IPS-11a (cell line): ENCODE results near the gene ATP9B.

Source experiments
- H3K4me3 ChIP-seq: one replicate; pipeline ENCODE4 v1.5.1; 2013; ENCODE audit warnings: low read depth, low read length, control low read depth

Gene ATP9B

DNA sequence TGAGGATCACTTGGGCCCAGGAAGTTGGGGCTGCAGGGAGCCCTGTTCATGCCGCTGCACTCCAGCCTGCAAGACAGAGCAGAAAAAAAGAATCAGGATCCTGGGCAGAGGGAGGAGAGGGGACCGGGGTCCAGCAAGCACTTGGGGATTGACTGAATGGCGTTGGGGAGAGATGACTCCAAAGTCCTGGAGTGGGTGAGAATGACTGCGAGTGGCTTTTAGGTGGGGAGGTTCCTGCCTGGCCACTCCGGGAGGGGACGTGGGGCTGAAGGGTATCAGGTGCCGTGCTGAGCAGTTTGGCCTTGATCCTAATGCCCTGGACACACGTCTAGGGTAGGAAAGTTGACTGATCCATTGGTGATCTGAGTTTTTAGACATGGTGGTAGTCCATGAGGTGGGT is 323.0 kb downstream of the ATP9B start:
- no peak overlapping the region for H3K4me3 ChIP-seq

DNA sequence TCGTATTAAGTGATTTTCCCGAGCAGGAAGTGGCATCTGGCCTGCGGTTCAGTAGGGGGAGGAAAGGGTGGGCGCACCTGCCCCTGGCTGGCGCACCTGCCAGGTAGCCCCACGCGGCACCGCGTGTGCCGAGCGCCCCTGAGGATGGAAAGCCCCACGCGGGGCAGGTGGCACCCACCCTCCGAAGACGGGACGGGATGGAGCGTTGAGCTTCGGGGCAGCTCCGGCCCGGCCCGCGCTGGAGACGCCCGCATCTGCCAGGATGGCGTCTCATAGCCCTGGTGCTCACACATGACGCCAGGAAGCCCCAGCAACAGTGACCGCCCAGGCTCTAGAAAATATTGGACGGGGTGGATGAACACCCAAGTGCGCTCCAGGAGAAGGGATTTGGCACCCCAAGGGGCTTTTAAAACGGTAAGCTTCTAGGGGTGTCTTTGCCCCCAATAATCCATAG is 324.0 kb downstream of the ATP9B start:
- peak overlapping the region; percentile 30 for H3K4me3 ChIP-seq

DNA sequence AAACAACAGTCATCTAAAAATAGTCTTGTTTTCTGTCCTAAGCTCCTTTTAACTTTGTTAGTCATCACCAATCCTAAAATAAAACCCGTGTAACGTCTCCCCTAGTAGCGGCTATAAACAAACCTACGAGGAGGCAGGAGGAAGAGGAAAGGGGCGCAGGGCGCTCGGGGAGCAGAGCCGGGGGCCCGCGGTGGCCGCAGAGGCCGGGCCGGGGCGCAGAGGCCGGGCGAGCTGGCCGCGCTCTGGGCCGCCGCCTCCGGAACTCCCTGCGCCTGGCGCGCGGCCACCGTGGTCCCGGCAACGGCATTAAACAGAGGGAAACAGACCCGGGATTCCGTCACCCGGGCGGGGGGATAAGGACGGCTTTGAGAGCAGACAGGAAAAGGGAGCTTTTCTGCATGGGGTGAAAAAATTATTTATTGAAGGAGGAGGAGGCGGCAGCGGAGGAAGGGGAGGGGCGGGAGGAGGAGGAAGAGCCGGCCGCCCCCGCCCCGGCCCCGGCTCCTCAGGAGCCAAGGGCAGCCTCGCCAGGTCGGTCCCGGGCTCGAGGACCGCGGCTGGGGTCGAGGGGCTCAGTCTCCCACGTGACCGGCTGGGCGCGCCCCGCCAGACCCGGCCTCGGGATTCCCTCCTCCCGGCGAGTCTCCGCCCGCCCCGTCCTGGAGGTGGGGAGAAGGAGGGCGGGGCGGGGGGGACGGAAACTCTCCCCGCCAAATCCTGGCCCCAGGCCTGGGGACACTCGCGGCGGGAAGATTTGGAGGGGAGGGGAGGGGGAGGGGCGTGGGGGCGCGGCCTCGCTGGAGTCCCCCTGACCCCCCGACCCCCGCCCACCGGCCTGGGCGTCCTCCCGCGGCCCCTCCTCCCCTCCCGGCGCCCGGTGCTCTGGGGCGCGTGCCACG is 324.7 kb downstream of the ATP9B start:
- H3K4me3 ChIP-seq, result peak overlapping the region; percentile 30

DNA sequence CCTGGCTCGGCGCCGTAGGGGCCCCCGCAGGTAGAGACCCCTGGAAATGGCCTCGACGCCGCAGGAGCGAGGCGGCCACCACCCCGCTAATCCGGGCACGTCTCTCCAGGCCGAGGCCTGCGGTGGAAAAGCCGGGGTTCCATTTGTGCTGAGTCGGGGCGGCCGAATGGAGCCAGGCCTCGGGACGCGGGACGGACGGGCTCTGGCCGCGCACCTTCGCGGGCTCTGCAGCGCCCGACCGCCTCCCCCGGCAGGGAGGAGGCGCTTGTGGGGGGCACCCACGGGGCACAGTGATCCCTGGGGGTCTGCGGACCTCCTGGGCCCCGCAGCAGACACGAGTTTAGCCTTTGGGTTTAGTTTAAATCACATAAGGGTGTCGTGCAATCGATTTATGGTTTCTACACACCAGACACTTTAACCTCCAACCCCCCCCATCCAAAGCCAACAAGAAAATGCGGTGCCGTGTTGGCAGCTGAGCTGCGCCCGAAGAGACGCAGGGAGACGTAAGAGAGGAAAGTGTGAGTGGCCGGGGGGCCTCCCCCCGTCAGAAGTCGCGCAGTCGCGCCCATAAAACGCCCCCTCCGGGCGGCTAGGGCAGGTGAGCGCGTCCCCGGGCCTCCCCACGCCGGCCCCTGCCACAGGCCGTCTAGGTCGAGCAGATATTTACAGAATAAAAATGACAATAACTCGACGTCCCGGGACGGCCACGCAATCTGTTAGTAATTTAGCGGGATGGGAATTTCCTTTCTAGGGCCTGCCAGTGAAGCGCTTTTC is 325.5 kb downstream of the ATP9B start:
- no peak overlapping the region for H3K4me3 ChIP-seq

DNA sequence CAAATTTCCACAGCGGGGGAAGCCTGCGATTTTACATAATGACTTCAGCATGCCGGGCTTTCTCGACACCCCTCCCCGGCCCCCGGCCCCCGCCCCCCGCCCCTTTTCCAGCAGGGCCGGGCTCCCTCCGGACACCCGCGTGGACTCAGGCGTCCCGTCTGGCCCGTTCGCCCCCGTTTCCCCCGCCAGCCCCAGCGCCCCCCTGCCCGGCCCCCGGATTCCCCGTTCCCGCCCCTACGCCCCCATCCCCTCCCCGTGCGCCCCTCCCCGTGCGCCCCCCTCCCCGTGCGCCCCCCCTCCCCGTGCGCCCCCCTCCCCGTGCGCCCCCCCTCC is 326.1 kb downstream of the ATP9B start:
- no peak overlapping the region for H3K4me3 ChIP-seq

DNA sequence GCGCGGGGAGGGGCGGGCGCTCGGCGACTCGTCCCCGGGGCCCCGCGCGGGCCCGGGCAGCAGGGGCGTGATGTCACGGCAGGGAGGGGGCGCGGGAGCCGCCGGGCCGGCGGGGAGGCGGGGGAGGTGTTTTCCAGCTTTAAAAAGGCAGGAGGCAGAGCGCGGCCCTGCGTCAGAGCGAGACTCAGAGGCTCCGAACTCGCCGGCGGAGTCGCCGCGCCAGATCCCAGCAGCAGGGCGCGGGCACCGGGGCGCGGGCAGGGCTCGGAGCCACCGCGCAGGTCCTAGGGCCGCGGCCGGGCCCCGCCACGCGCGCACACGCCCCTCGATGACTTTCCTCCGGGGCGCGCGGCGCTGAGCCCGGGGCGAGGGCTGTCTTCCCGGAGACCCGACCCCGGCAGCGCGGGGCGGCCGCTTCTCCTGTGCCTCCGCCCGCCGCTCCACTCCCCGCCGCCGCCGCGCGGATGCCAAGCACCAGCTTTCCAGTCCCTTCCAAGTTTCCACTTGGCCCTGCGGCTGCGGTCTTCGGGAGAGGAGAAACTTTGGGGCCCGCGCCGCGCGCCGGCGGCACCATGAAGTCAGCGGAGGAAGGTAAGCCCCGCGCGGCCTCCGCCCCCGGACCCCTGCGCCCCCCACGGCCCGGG is 326.7 kb downstream of the ATP9B start, which contains the start of gene NFATC1:
Gene NFATC1, plus strand, starts transcription at position 170 of the 644 bp plus-strand sequence. Its CDS starts 295 bp downstream, at position 465.
- peak within 1 kb of the TSS; percentile 30 for H3K4me3 ChIP-seq

DNA sequence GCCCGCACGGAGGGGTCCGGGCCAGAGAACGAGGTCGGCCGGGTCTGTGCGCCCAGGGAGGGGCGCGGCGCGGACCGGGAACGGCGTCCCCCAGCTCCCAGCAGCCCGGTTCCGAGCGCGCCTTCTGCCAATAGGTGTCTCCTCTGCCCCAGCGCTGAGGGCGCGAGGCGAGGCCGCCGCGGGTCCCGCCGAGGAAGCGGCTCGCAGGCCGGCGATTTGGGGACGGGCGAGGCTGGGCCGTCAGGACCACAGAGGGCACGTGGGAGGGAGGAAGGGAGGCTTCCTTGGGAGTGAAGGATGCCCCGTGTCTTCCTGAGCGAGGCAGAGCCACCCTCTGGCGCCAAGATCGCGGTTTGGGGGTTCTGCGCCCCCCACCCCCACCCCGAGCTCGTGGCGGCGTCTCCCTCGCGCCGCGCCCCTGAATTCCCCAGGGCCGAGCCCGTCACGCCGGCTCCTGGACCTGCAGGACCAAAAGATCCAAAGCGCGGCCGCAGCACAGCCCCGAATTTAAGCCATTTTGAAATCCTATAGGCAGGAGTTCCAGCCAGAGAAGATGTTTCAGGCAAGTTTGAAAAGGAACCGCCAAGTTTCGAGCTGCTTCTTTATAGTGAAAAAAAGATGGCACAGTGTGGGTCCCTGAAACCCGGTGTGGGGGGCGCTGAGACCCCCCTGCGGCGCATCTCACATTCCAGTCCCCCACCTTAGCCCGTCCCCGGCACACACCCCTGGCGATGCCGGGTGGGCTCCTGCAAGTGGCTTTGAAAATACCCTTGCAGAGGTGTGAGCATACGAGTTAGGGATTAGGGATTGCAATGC is 327.4 kb downstream of the ATP9B start:
- H3K4me3 ChIP-seq, result peak overlapping the region; percentile 30

DNA sequence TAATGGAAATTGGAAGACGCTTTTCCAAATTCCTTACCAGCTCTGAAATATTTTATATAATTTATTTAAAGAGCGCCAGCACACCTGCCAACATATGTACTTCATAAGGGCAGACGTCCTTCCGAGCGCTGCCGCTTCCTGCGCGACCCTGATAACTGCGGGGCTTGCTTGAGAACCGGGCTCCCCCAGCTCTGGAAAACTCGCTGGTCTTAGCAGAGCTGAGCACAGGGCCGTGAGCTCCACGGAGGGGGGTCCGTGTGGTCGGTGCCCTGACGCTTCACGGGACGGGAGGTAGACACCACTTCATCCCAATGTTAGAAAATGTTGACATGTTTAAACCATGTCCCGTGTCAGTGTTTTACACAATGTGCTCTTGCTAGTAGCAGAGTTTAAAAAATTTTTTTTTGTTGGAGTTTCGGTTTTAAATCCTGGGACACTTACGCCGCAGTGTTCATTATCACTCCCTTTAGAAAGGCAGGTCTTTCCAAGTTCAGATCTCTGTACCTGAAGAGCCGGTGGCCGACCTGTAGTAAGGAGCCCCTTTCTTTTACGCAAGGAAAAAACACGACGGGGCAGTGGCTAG is 328.1 kb downstream of the ATP9B start:
- H3K4me3 ChIP-seq, result no peak overlapping the region

DNA sequence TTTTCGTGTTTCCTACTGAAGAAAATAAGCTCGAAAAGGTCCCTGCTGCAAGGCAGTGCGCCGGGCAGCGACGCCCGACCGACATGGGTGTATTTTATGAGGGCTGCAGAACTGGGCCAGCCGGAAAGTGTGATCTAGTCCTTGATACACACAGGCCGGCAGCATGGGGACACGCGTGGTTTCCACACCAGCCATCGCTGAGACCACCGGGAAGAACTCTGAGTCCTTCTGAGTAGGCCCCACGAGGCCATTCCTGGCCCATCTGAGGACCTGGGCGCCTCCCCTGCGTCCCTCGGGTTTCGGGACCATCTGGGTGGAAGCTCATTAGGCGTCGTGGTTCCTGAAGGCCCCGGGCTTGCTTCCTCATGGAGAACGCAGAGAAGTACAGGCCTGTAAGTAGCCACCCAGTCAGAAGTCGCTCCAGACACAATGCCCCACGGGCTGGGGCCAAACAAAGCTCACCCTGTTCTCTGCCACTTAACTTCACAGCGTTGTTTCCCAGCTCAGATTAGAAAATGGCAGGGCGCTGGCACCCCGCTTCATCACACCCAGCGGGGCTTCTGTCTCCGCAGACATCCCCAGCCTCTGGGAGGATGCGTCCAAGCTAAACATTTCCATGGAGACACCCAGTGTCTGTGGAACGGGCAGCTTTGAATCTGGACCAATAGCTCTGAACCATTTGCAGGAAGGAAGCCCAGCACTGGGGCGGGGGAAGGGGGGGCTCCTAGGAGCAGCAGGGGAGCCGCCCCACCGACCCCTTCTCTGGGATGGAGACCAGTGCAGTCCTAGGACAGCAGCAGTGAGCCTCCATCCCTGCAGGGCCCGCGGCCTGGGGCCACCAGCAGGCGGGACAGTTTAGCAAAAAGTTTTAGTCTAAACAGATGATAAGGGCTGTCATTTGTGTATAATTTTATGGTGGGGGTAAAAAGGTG is 328.9 kb downstream of the ATP9B start:
- H3K4me3 ChIP-seq, result no peak overlapping the region

DNA sequence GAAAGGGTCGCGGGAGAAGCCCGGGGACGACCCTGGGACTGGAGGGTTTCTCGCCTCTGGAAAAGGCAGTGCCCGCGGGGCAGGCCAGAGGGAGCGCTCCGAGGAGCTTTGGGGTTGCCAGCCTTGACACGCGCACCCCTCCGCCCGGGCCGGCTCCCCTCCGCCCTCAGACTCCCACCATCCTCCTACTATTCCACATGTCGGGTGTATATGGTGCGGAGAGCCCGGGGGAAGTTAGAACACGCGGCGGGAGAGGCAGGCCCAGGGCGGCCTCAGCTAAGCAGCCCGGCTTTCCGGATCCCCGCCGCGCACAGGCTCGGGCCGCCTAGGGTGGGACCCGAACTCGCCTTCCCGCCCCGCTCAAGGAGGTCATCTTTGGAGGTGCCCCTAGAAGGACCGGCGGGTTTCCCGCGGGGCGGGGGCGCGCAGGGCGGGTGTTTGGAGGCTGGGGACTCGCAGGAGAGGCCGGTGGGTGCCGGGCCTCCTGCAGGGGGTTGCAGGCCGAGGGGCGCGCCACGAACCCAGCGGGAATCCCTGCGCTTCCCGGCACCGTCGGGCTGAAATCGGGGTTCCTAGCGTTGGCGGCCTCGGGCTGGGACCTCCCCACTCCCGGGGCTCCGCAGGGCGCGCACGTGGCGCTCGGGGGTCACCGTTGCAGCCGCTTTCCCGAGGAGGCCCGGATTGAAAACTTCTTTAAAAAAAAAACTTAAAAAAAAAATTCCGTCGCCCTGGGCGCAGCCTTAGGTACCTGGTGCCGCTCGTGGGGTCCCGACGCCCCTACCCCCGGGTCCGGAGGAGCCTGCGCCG is 330.3 kb downstream of the ATP9B start:
- peak overlapping the region; percentile 37 for H3K4me3 ChIP-seq

DNA sequence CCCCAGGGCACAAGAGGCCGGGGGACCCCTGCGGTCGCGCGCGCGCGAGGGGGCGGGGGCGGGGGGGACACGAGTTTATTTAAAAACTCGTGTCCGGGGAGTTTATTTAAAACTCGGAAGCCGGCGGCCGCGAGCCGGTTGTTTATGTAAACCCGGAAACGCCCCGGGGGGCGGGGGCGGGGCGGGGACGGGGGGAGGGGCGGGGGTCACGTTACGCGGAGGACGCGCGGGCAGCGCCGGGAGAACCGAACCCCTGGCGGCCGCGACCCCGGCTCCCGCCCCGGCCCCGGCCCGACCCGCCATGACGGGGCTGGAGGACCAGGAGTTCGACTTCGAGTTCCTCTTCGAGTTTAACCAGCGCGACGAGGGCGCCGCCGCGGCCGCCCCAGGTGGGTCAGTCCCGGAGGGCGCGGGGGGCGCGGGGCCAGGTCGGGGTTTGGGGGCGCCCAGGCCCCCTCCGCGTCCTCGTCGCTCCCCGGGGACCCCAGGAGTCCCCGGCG is 330.9 kb downstream of the ATP9B start:
- peak overlapping the region; percentile 34 for H3K4me3 ChIP-seq

DNA sequence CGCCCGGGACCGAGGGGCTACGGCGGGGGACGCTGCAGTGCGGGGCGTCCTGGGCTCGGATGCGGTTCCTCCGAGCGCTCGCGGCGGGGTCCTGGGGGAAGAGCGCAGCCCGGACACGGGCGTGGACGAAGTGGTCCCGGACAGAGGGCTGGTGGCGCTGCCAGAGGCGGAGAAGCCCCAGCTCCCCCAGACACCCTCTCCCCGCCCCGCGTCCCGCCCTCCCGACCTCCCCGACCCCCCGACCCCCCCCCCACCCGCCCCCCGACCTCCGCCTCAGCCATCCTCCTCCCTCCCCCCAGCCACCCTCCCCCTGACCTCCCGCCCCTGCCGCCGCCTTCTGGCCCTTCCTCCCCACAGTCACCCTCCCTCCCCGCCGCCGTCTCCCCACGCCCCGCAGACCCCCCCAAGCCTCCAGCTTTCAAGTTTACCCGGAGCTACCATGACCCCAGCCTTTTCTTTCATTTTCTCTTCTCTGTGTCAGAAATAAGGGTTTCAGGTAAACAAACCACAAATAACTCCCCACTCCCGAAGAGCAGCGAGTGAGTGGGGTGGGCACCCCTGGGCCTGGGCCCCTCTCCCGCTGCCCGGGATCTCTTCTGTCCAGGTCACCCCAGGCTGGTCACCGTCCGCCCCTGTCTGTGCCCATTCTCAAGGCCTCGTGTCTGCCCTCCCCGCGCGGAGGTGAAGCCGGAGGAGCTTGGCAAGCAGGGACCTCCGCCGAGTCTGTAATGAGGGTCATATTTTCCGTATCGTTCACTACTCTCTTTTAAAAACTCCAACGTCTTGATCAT is 331.6 kb downstream of the ATP9B start:
- peak overlapping the region; percentile 34 for H3K4me3 ChIP-seq

DNA sequence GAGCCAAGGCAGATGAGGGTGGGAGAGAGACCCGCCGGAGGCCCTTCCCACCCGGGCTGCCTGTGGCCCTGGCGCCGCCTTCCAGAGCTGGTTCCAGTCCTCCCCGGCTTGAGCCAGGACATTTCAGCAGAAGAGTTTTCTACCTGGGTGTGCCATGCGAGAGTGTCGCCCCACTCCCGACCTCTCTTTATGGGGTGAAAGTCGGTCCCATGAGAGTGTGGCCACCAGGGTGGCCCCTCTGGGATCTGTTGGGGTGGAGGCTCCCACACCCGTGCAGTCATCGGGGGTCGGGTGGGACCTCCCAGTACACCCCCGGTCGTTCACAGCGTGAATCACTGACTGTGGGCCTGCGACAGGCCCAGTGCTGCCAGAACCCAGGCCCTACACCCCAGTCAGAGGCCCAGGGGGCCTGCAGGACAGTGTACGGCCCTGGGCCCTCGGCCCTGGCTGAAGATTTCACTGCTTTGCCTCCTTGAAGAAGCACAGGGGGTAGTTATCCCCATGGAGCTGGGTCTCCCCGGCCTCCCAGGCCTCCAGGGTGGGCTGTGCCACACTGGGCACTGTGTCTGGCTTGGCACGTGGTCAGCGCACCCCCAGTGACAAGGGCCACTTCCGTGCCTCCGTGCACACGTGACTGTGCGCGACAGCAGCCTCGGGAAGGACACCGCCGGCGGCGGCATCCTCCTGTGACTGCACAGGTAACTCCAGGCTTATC is 332.5 kb downstream of the ATP9B start:
- no peak overlapping the region for H3K4me3 ChIP-seq

DNA sequence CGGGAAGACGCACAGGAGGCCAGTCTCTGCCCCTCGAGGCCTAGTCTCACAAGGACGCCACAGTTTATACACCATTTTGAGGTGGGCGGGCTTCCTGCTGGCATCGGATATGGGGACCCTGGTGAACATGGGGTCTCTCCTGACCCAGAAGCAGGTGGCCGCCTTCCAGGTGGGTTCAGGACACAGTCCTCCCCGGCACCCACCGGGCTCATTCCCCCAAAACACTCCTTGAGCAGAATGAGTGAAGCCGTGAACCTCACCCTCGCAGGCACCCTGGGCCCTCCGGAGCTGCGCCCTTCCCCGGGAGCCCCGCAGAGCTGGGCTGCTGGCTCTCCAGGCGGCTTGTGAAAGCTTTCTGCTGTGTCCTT is 333.0 kb downstream of the ATP9B start:
- H3K4me3 ChIP-seq, result no peak overlapping the region

DNA sequence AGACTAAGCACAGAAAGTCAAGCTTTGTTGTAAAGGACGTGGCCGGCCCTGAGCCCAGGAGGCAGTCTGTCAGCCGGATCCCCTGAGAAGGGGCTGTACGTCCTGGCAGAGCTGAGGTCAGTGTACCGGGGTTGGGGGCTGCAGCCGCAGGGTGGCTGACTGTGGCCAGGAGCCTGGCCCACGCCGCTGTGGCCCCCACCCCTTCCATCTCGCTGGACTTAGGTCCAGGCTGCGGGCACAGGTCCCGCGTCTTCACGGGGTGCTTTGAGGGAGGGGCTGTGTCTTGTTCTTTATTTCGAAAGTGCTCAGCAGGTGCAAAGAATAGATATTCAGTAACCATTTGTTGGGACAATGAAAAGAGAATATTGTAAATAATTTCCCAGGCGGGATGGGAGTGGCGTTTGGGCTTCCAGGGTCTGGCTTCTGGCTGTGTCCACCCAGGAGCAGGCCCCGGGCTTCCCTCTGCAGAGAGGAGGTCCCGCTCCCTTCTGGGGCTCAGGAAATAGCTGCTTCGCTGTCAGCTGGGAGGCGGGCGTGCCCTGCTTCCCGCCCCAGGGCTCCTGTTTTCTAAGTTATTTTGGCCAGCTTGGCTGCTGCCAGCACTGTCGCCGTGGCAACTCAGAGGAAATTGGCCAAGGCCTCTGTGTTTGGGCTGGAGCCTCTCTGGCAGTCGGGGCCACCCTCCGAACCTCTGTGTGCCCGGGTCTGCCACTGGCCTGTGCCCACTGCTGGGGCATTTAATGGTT is 334.0 kb downstream of the ATP9B start:
- no peak overlapping the region for H3K4me3 ChIP-seq
